Psoas muscle (tissue), 8 donors: ENCODE results near the gene SLC31A1. TPM values are rescaled to one million over a fixed set of nuclear protein-coding genes. Genes with fewer than 3 reads are reported as not detected.

ENCODE experiments used
- ATAC-seq, 4 donors: fragments of 200-7000 bp; cut with Tn5 transposase; one replicate each; pipeline ENCODE4 v1.9.1; 2020; ENCODE audit warnings: moderate library complexity in 3 of 4, mild to moderate bottlenecking in 2 of 4
- DNase-seq, 2 donors: peaks; one replicate each; pipeline ENCODE4 v3.0.0-alpha.2; 2020
- H3K27ac ChIP-seq: fragments of 200-600 bp; one replicate; pipeline ENCODE4 v1.8.0; 2022
- H3K27me3 ChIP-seq, 3 donors: fragments of 200-600 bp in 1 of 3; one replicate each; pipeline versions ENCODE4 v1.6.1 to v1.8.0; 2013 to 2022; ENCODE audit warnings: low read length in 2 of 3, mild to moderate bottlenecking in 2 of 3, moderate library complexity in 1 of 3; ENCODE audit not compliant: insufficient read depth in 3 of 3
- H3K36me3 ChIP-seq, 2 donors: fragments of 200-600 bp in 1 of 2; one replicate each; pipeline versions ENCODE4 v1.6.1 to v1.8.0; 2013 to 2022; ENCODE audit warnings: low read depth in 1 of 2, mild to moderate bottlenecking in 1 of 2, moderate library complexity in 1 of 2; ENCODE audit not compliant: insufficient read depth in 1 of 2
- H3K4me1 ChIP-seq: fragments of 200-600 bp; one replicate; pipeline ENCODE4 v1.8.0; 2022
- H3K4me3 ChIP-seq: fragments of 200-600 bp; one replicate; pipeline ENCODE4 v1.8.0; 2022; ENCODE audit warnings: mild to moderate bottlenecking
- H3K9me3 ChIP-seq: fragments of 200-600 bp; one replicate; pipeline ENCODE4 v1.8.0; 2022
- WGBS, 3 donors: extraction: QIAGEN DNeasy Blood & Tissue Kit; methylation state at CpG; one replicate each; pipeline versions ENCODE4 v1.1.6 to v1.1.7; 2013; 5-methylcytosine and 5-hydroxymethylcytosine counted together
- intact Hi-C, 2 donors: fragments of 100-400 bp; cut with DNase I; formaldehyde crosslinking; loops; one replicate each; pipeline versions ENCODE4 v1.11.0 to v1.14.2; 2022
- polyA plus RNA-seq, 3 donors: library from polyadenylated mRNA; stranded (reverse); fragments of 200-250 nt; gene quantifications; one replicate each; pipeline ENCODE4 v1.2.3, GENCODE V29; 2013
- total RNA-seq, 4 donors: library from RNA; stranded (reverse); fragmentation: NEBNext Ultra II Directional in 2 of 4; extraction: Animal tissue kit (Norgen Biotek cat#: 25700) in 2 of 4; gene quantifications; one replicate each; pipeline versions ENCODE4 v1.2.1 to v1.2.4, GENCODE V29; 2021 to 2023
- TF ChIP-seq, protein P1 (sequence below): fragments of 200-600 bp; IDR thresholded peaks from one replicate; pipeline ENCODE4 v1.8.0; 2022; ENCODE audit warnings: antibody characterized with exemption
- donor health status: healthy with polysubstance abuse.
- donor health status: DM: no; HTN: no; CAD: no; lungs with moderate emphysema.
- donor health status: Bipolar disorder and iron deficiency.
- donor health status: healthy.
- donor health status: DM: yes; HTN: yes; CAD: no.
- donor health status: DM: no; HTN: no; CAD: no.
- donor health status: DM: no; HTN: no; CAD: no.
- donor health status: DM: yes; HTN: yes; CAD: no.

Gene SLC31A1
- total and polyA plus RNA-seq, 7 donors: 3.3 to 10.2 (median 4.9) TPM

DNA sequence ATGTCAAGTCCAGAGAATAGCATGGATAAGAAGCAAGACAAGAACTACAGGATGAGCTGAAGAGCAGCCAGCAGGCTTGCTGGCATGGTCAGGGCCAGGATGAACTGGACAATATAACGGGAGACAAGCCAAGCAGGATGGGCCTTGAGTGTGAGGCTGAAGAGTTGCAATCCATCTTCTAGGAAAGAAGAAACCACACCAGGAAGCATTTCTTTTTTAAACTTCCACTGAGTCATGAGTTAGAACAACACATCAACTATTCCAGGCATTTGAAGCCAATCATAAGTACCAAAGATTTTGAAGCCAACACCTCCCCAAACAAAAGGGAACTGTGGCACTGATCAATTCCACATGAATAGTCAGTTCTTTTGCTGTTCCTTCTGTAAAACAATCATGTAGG, 43.3 kb upstream of the SLC31A1 start:
- DNase-seq: no peak
- no peaks in the 10 kb centered on the region for H3K9me3 ChIP-seq
- no peak overlapping the region for H3K4me3 ChIP-seq
- TF ChIP-seq, protein P1, sequence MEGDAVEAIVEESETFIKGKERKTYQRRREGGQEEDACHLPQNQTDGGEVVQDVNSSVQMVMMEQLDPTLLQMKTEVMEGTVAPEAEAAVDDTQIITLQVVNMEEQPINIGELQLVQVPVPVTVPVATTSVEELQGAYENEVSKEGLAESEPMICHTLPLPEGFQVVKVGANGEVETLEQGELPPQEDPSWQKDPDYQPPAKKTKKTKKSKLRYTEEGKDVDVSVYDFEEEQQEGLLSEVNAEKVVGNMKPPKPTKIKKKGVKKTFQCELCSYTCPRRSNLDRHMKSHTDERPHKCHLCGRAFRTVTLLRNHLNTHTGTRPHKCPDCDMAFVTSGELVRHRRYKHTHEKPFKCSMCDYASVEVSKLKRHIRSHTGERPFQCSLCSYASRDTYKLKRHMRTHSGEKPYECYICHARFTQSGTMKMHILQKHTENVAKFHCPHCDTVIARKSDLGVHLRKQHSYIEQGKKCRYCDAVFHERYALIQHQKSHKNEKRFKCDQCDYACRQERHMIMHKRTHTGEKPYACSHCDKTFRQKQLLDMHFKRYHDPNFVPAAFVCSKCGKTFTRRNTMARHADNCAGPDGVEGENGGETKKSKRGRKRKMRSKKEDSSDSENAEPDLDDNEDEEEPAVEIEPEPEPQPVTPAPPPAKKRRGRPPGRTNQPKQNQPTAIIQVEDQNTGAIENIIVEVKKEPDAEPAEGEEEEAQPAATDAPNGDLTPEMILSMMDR: no peak
- H3K4me1 ChIP-seq: no peaks in the 10 kb centered on the region
- 89 to 95% (median 94%) methylated on average over 1 of the region's 1 CpG for WGBS, 3 donors
- peaks cover 19 to 97% of the 10 kb centered on the region in 2 donors for H3K36me3 ChIP-seq
- no peaks in the 10 kb centered on the region for H3K27me3 ChIP-seq
- intact Hi-C loops: loop anchor here in 1 of 2 donors (5.0 kb wide), 1 partner anchor 1756 kb away; no protein-coding TSS in a partner anchor
- no peak overlapping the region for H3K27ac ChIP-seq
- no peak for ATAC-seq

DNA sequence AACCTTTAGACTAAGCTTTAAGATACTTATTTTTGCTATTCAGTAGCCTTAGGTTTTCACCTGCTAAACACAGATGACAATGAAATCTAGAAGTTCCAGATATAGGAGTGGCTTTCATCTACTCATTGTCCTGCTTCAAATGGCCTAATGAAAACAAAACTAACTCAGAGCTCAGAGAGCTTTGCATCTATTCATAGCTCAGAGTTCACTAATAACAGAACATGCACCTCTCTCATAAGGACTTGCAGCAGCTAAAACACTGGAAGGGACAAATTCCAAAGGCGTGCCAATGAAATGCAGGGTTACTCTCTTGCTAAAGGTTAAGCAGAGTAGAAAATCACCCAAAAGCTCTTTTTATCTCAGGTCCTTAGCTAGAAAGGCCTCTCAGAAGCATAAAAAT, 41.5 kb upstream of the SLC31A1 start:
- WGBS, 3 donors: 94 to 100% (median 94%) methylated on average over 1 of the region's 1 CpG
- no peak overlapping the region for H3K4me3 ChIP-seq
- H3K9me3 ChIP-seq: no peaks in the 10 kb centered on the region
- ATAC-seq (no peak), DNase-seq (no peak)
- H3K36me3 ChIP-seq: peaks cover 12 to 99% of the 10 kb centered on the region in 2 donors
- intact Hi-C loops: loop anchor here in 1 of 2 donors (5.0 kb wide), 1 partner anchor 1758 kb away; no protein-coding TSS in a partner anchor
- H3K27ac ChIP-seq: no peak overlapping the region
- TF ChIP-seq, protein P1: no peak
- H3K4me1 ChIP-seq: no peaks in the 10 kb centered on the region
- no peaks in the 10 kb centered on the region for H3K27me3 ChIP-seq

DNA sequence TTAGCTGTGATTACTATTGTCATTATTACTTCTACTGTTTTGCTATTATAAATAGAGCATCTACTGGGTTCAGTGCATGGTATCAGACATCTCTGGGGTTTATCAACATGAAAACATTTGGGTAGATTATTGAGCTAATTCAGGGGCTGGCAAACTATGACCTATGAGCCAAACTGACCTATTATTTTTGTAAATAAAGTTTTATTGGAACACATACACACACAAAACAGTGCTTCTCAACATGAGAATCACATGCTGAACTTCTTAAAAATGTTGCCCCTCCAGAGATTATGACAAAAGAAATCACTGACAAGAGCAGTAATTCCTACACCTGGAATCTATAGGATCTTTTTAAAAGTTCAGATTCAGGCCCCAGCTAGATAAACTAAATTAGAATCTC, 40.2 kb upstream of the SLC31A1 start:
- peaks cover 17 to 100% of the 10 kb centered on the region in 2 donors for H3K36me3 ChIP-seq
- TF ChIP-seq, protein P1: no peak
- no peaks in the 10 kb centered on the region for H3K4me1 ChIP-seq
- DNase-seq (no peak), ATAC-seq (no peak)
- H3K27me3 ChIP-seq: no peaks in the 10 kb centered on the region
- intact Hi-C loops: no loop called here
- H3K27ac ChIP-seq: no peak overlapping the region
- no peaks in the 10 kb centered on the region for H3K9me3 ChIP-seq
- no peak overlapping the region for H3K4me3 ChIP-seq

DNA sequence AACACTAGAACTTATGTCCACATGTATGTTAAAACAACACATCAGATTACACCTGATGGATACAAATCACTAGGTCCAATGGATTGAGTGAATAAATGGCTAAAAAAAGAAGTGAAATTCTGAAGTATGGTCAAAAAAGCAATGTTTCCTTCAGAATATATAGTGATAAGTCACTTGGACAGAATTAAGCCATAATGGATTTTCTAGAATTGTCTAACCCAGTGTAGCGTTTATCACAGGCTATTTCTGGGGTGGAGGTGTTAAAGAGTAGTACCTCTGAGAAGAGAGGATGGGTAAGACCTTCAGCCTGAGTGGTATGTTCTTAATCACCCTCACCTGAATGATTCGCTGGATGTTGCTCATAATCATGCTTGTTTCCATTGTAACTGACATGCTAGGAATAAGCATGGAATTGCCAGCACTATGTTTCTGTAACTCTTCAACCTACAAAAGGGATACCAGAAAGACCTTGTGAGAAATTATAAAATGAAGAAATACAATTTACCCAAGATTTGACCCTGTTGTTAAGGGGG, 37.3 kb upstream of the SLC31A1 start:
- intact Hi-C loops: no loop called here
- DNase-seq: no peak
- WGBS, 3 donors: 97 to 98% (median 97%) methylated on average over 2 of the region's 2 CpGs
- Histone ChIP-seq H3K27me3 (no peaks in the 10 kb centered on the region), H3K9me3 (no peaks in the 10 kb centered on the region), H3K27ac (no peak overlapping the region), H3K4me3 (no peak overlapping the region), H3K36me3 (peaks cover 20 to 100% of the 10 kb centered on the region in 2 donors), H3K4me1 (no peaks in the 10 kb centered on the region)
- TF ChIP-seq, protein P1: no peak
- no peak for ATAC-seq

DNA sequence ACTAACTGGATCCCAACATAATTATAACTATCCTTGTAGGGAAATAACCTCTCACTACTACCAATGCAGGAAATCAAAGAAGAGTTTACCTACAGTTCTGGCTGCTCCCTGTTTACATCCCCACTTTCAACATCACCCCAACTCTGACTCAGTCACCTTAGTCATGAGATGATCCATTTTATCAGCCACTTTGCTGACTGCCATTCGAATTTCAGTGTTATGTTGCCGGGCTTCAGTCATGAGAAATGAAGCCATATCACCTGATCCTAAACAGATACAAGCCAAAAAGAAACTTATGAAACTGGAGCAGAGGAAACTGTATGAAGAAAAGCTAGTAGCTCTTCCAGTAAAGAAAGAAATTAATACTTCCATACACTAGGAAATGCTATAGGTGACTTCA, 36.8 kb upstream of the SLC31A1 start:
- intact Hi-C loops: no loop called here
- no peak for ATAC-seq
- WGBS, 3 donors: 93 to 95% (median 94%) methylated on average over 2 of the region's 2 CpGs

More for the DNA sequence above, 36.8 kb upstream of the SLC31A1 start:
- no peak overlapping the region for H3K27ac ChIP-seq
- peaks cover 20 to 100% of the 10 kb centered on the region in 2 donors for H3K36me3 ChIP-seq
- H3K4me3 ChIP-seq: no peak overlapping the region
- no peaks in the 10 kb centered on the region for H3K27me3 ChIP-seq
- H3K4me1 ChIP-seq: no peaks in the 10 kb centered on the region
- no peak for DNase-seq
- no peaks in the 10 kb centered on the region for H3K9me3 ChIP-seq
- TF ChIP-seq, protein P1: no peak
